H9 (cell line): Measurements from ENCODE around the gene MYOF. TPM values are rescaled to one million over a fixed set of nuclear protein-coding genes. Genes with fewer than 3 reads are reported as not detected.

Experiments used
- DNase-seq: peaks from one replicate; pipeline ENCODE4 v3.0.0-alpha.2; 2017
- H2AFZ ChIP-seq: one replicate; pipeline ENCODE4 v1.6.1; 2013; ENCODE audit warnings: mild to moderate bottlenecking, low read length, control low read depth, moderate library complexity
- H2AK5ac ChIP-seq: 2 replicates; pipeline ENCODE4 v1.6.1; 2013; ENCODE audit warnings: low read length, control low read depth, mixed read lengths; ENCODE audit not compliant: insufficient read length
- H2BK120ac ChIP-seq: one replicate; pipeline ENCODE4 v1.6.1; 2013; ENCODE audit warnings: low read depth, mild to moderate bottlenecking, low read length, control low read depth, inconsistent platforms; ENCODE audit not compliant: poor library complexity, severe bottlenecking
- H2BK12ac ChIP-seq: 2 replicates; pipeline ENCODE4 v1.6.1; 2013; ENCODE audit warnings: low read length, control low read depth, mixed read lengths, low read depth; ENCODE audit not compliant: insufficient read length
- H2BK15ac ChIP-seq: 2 replicates; pipeline ENCODE4 v1.6.1; 2013; ENCODE audit warnings: low read depth, low read length, control low read depth
- H2BK20ac ChIP-seq: one replicate; pipeline ENCODE4 v1.6.1; 2013; ENCODE audit warnings: low read depth, mild to moderate bottlenecking, low read length, control low read depth, inconsistent platforms; ENCODE audit not compliant: poor library complexity, severe bottlenecking
- H2BK5ac ChIP-seq: 2 replicates; pipeline ENCODE4 v1.6.1; 2013; ENCODE audit warnings: low read length, control low read depth, mixed read lengths; ENCODE audit not compliant: insufficient read length
- H3K14ac ChIP-seq: 2 replicates; pipeline ENCODE4 v1.6.1; 2013; ENCODE audit warnings: low read length, control low read depth; ENCODE audit not compliant: insufficient read depth
- H3K18ac ChIP-seq: 2 replicates; pipeline ENCODE4 v1.6.1; 2013; ENCODE audit warnings: low read depth, mild to moderate bottlenecking, mixed read lengths, low read length, control low read depth; ENCODE audit not compliant: insufficient read length
- H3K23ac ChIP-seq: 2 replicates; pipeline ENCODE4 v1.6.1; 2013; ENCODE audit warnings: low read length, control low read depth, mixed read lengths, low read depth; ENCODE audit not compliant: insufficient read length
- H3K23me2 ChIP-seq: 2 replicates; pipeline ENCODE4 v1.6.1; 2013; ENCODE audit warnings: low read depth, mild to moderate bottlenecking, mixed read lengths, low read length, control low read depth; ENCODE audit not compliant: insufficient read length, poor library complexity, severe bottlenecking
- H3K27ac ChIP-seq: 2 replicates; pipeline ENCODE4 v1.5.1; 2013; ENCODE audit warnings: low read length, control low read depth, mixed read lengths, low read depth; ENCODE audit not compliant: insufficient read length
- H3K27me3 ChIP-seq: 2 replicates; pipeline ENCODE4 v1.6.1; 2013; ENCODE audit warnings: low read length, control low read depth, inconsistent platforms; ENCODE audit not compliant: insufficient read depth
- H3K4ac ChIP-seq: 2 replicates; pipeline ENCODE4 v1.6.1; 2013; ENCODE audit warnings: low read depth, mild to moderate bottlenecking, control low read depth, inconsistent platforms, low read length, moderate library complexity
- H3K4me1 ChIP-seq: 2 replicates; pipeline ENCODE4 v1.6.1; 2013; ENCODE audit warnings: low read length, control low read depth, inconsistent platforms; ENCODE audit not compliant: insufficient read depth
- H3K4me2 ChIP-seq: 2 replicates; pipeline ENCODE4 v1.6.1; 2013; ENCODE audit warnings: low read length, control low read depth, mixed read lengths; ENCODE audit not compliant: insufficient read length, insufficient read depth
- H3K56ac ChIP-seq: 2 replicates; pipeline ENCODE4 v1.6.1; 2013; ENCODE audit warnings: low read depth, mild to moderate bottlenecking, mixed read lengths, low read length, control low read depth; ENCODE audit not compliant: insufficient read length
- H3K79me1 ChIP-seq: 2 replicates; pipeline ENCODE4 v1.6.1; 2013; ENCODE audit warnings: low read depth, mild to moderate bottlenecking, moderate library complexity, low read length, control low read depth, inconsistent platforms; ENCODE audit not compliant: insufficient read depth, poor library complexity, severe bottlenecking
- H3K79me2 ChIP-seq: 2 replicates; pipeline ENCODE4 v1.6.1; 2013; ENCODE audit warnings: low read length, control low read depth, inconsistent platforms; ENCODE audit not compliant: insufficient read depth
- H3K9ac ChIP-seq: 2 replicates; pipeline ENCODE4 v1.6.1; 2013; ENCODE audit warnings: low read length, control low read depth, mixed read lengths; ENCODE audit not compliant: insufficient read length; ENCODE audit errors: extremely low read depth
- H3K9me3 ChIP-seq: one replicate; pipeline ENCODE4 v1.6.1; 2013; ENCODE audit warnings: low read depth, low read length, inconsistent platforms; ENCODE audit not compliant: control insufficient read depth
- H3T11ph ChIP-seq: one replicate; pipeline ENCODE4 v1.6.1; 2013; ENCODE audit warnings: mild to moderate bottlenecking, low read length, control low read depth, inconsistent platforms
- H4K20me1 ChIP-seq: one replicate; pipeline ENCODE4 v1.6.1; 2013; ENCODE audit not compliant: control insufficient read depth, insufficient read length, insufficient read depth
- H4K5ac ChIP-seq: 2 replicates; pipeline ENCODE4 v1.6.1; 2013; ENCODE audit warnings: low read depth, mild to moderate bottlenecking, mixed read lengths, low read length, control low read depth; ENCODE audit not compliant: insufficient read length
- H4K8ac ChIP-seq: replicated peaks from 2 replicates; pipeline ENCODE4 v1.6.1; 2013; ENCODE audit warnings: low read length, control low read depth, mixed read lengths, low read depth; ENCODE audit not compliant: insufficient read length
- H4K91ac ChIP-seq: 2 replicates; pipeline ENCODE4 v1.6.1; 2013; ENCODE audit warnings: low read depth, mild to moderate bottlenecking, moderate library complexity, mixed read lengths, low read length, control low read depth; ENCODE audit not compliant: insufficient read length
- H3K27ac Mint-ChIP-seq, 3 experiments: 2 replicates in 2 of 3; 3 replicates in 1 of 3; pipeline ENCODE4 v1.8.0; 2020 to 2021; ENCODE audit warnings: mixed read lengths in 3 of 3, mild to moderate bottlenecking in 1 of 3, moderate library complexity in 1 of 3
- H3K27me3 Mint-ChIP-seq: 2 replicates; pipeline ENCODE4 v1.8.0; 2021; ENCODE audit warnings: low read depth, mild to moderate bottlenecking, moderate library complexity, mixed read lengths
- H3K36me3 Mint-ChIP-seq, 3 experiments: 2 replicates in 2 of 3; 3 replicates in 1 of 3; pipeline ENCODE4 v1.8.0; 2020 to 2021; ENCODE audit warnings: low read depth in 3 of 3, mixed read lengths in 3 of 3; ENCODE audit not compliant: insufficient read depth in 1 of 3
- H3K4me1 Mint-ChIP-seq, 2 experiments: 2 replicates each; pipeline ENCODE4 v1.8.0; 2020; ENCODE audit warnings: mixed read lengths in 2 of 2
- H3K4me3 Mint-ChIP-seq, 2 experiments: 2 replicates in 1 of 2; 3 replicates in 1 of 2; pipeline ENCODE4 v1.8.0; 2020 to 2021; ENCODE audit warnings: mild to moderate bottlenecking in 2 of 2, mixed read lengths in 2 of 2, moderate library complexity in 1 of 2
- H3K9me3 Mint-ChIP-seq, 2 experiments: 2 replicates in 1 of 2; 3 replicates in 1 of 2; pipeline ENCODE4 v1.8.0; 2020; ENCODE audit warnings: mild to moderate bottlenecking in 2 of 2, mixed read lengths in 2 of 2, moderate library complexity in 1 of 2
- CTCF ChIP-seq: fragments of 200-600 bp; sonication (generic); conservative IDR thresholded peaks from 3 replicates; pipeline ENCODE4 v1.8.0; 2021; ENCODE audit warnings: antibody characterized with exemption, mild to moderate bottlenecking
- WGBS: extraction: QIAGEN DNeasy Blood & Tissue Kit; methylation state at CpG from one replicate; pipeline ENCODE4 v1.1.7; 2013; ENCODE audit warnings: missing lambda C conversion rate, low lambda C conversion rate, mixed read lengths; ENCODE audit not compliant: insufficient read length; ENCODE audit errors: extremely low coverage; 5-methylcytosine and 5-hydroxymethylcytosine counted together
- total RNA-seq: library from RNA; stranded (reverse); gene quantifications from 2 replicates; pipeline ENCODE4 v1.2.1, GENCODE V29; 2021

MYOF gene
- total RNA-seq, 1 experiment from 2014 or later = 2.8 TPM

- Histone ChIP-seq H3K4me1 (peaks cover 7% of the 10 kb centered on the region; the same call in 1 of the 2 replicates), H2BK5ac (no peak overlapping the region), H2BK20ac (no peak overlapping the region), H3K56ac (no peak overlapping the region), H4K91ac (no peak overlapping the region), H3K23me2 (no peaks in the 10 kb centered on the region), H3K27me3 (no peaks in the 10 kb centered on the region), H2BK120ac (no peak overlapping the region), H3K79me1 (no peaks in the 10 kb centered on the region), H2BK12ac (no peak overlapping the region), H3K9ac (no peak overlapping the region), H3K14ac (no peak overlapping the region), H3K23ac (no peak overlapping the region), H3K4ac (no peak overlapping the region), H4K20me1 (no peaks in the 10 kb centered on the region), H2BK15ac (no peak overlapping the region), H3K18ac (no peak overlapping the region), H4K5ac (no peak overlapping the region), H3T11ph (no peak overlapping the region), H3K4me2 (no peak overlapping the region), H3K27ac (no peak overlapping the region), H2AK5ac (no peak overlapping the region), H2AFZ (no peak overlapping the region), H4K8ac (no peak overlapping the region), H3K79me2 (no peaks in the 10 kb centered on the region), H3K9me3 (no peaks in the 10 kb centered on the region)
- WGBS = no CpG with 5 or more reads among the region's 18 CpGs
- Mint-ChIP-seq H3K9me3 (no peaks in the 10 kb centered on the region; a peak in 3 of 5 replicates), H3K4me3 (no peak overlapping the region), H3K36me3 (peaks cover 0 to 2% (median 2%) of the 10 kb centered on the region in 3 experiments; a peak in 2 of 7 replicates), H3K27ac (peak overlapping the region; percentile 7 to 43 (median 30); a peak in 2 of 7 replicates), H3K27me3 (no peaks in the 10 kb centered on the region), H3K4me1 (peaks cover 23 to 27% of the 10 kb centered on the region in 2 experiments)
- DNase-seq = no peak
- TF ChIP-seq CTCF = no peak
Observed at GRCh38 chr10:93299606-93300287, 182.4 kb downstream of the MYOF start.
